Activated CD8-positive, alpha-beta memory T cell treated with anti-CD3 and anti-CD28 coated beads, Interleukin-2, amount 10 ng/mL, durations not matched to agents 7 days and 5 days (primary cell): Measurements from ENCODE around the gene GTF3C4. TPM values are rescaled to one million over a fixed set of nuclear protein-coding genes. Genes with fewer than 3 reads are reported as not detected.

ENCODE experiments used
- ATAC-seq: fragments of 150-1000 bp; cut with Tn5 transposase; one replicate; pipeline ENCODE4 v1.10.0; 2021; ENCODE audit warnings: moderate library complexity
- CTCF ChIA-PET: fragments of 350-600 bp; sonication (Branson Sonifier 250); formaldehyde crosslinking; loops from one replicate; lab custom pipeline; 2021; ENCODE audit warnings: antibody characterized with exemption; lab: Charles Lee
- DNase-seq: peaks from one replicate; pipeline ENCODE4 v3.0.0-alpha.2; 2020
- H3K27ac Mint-ChIP-seq: one replicate; pipeline ENCODE4 v1.8.0; 2021; ENCODE audit warnings: mild to moderate bottlenecking, mixed read lengths
- H3K27me3 Mint-ChIP-seq: one replicate; pipeline ENCODE4 v1.8.0; 2021; ENCODE audit warnings: mixed read lengths
- H3K36me3 Mint-ChIP-seq: one replicate; pipeline ENCODE4 v1.8.0; 2021; ENCODE audit warnings: mild to moderate bottlenecking, mixed read lengths
- H3K4me1 Mint-ChIP-seq: one replicate; pipeline ENCODE4 v1.8.0; 2021; ENCODE audit warnings: mixed read lengths
- H3K4me3 Mint-ChIP-seq: one replicate; pipeline ENCODE4 v1.8.0; 2021; ENCODE audit warnings: mild to moderate bottlenecking, moderate library complexity, mixed read lengths
- H3K9me3 Mint-ChIP-seq: one replicate; pipeline ENCODE4 v1.8.0; 2022; ENCODE audit warnings: low read depth, mixed read lengths
- total RNA-seq, 2 experiments: library from RNA; stranded (reverse); gene quantifications; one replicate each; pipeline ENCODE4 v1.2.3, GENCODE V29; 2021

The GTF3C4 gene
- total RNA-seq, 2 experiments from 2014 or later, result 11.8 to 16.0 TPM

- Mint-ChIP-seq H3K27me3 (no peaks in the 10 kb centered on the region), H3K4me1 (no peaks in the 10 kb centered on the region), H3K4me3 (no peak overlapping the region), H3K9me3 (no peaks in the 10 kb centered on the region), H3K36me3 (peaks cover 24% of the 10 kb centered on the region), H3K27ac (no peak overlapping the region)
- ATAC-seq (no peak), DNase-seq (no peak)
- CTCF ChIA-PET, result interaction anchor here (0.8 kb wide), 1 partner anchor 30 kb away, joined by 3 read pairs; no protein-coding TSS in a partner anchor
Measured at GRCh38 chr9:132656299-132656698, 14.0 kb upstream of the GTF3C4 start.

DNA sequence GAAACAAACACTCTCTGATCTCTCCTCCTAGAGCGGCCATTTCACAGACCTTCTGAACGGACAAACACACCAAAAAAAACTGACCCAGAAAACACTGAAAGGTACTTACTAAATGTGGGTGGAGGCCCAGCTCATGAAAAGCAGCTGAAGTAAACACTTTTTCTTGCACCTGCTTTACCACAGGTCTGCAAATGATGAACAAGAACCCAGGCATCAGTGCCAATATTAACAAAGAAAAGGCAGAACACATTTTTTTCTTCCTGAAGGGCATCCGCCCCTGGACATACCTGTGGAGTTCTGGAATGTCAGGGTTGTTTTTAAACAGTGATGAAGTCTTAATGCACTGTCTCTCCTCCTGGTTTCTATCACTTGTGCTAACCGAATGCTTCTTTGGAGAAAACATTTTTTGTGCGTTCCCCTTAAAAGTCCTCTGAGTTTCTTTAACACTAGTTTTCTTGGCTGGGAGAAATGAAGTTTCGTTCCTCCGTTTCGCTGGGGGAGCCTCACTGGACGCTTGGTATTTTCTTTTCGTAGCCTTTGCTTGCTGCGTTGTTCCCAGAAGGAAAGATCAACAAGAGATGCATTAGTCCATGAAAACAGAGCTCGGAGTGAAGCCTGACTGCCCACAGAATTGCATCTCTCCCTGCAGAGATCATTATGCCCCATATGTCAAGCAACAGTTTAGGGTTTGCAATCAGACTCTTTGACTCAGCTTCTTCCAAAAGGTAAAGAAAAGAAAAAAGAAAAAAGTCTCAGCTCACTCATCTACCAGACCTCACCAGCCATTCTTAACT, 7.9 kb upstream of the GTF3C4 start:
- no peak overlapping the region for H3K4me3 Mint-ChIP-seq
- no peak overlapping the region for H3K27ac Mint-ChIP-seq

GRCh38 chr9:132663117-132663516, 7.1 kb upstream of the GTF3C4 start:
- DNase-seq (no peak), ATAC-seq (no peak)
- no peaks in the 10 kb centered on the region for H3K27me3 Mint-ChIP-seq
- peaks cover 6% of the 10 kb centered on the region for H3K4me1 Mint-ChIP-seq
- peaks cover 19% of the 10 kb centered on the region for H3K36me3 Mint-ChIP-seq
- no peak overlapping the region for H3K27ac Mint-ChIP-seq
- no peaks in the 10 kb centered on the region for H3K9me3 Mint-ChIP-seq
- CTCF ChIA-PET, result interaction anchor here (1.6 kb wide), 1 partner anchor 11 kb away, joined by 3 read pairs; no protein-coding TSS in a partner anchor
- no peak overlapping the region for H3K4me3 Mint-ChIP-seq

More for the DNA sequence above, 7.9 kb upstream of the GTF3C4 start:
- no peaks in the 10 kb centered on the region for H3K9me3 Mint-ChIP-seq
- DNase-seq, result no peak
- CTCF ChIA-PET, result interaction anchor here (1.6 kb wide), 1 partner anchor 11 kb away, joined by 3 read pairs; no protein-coding TSS in a partner anchor
- H3K4me1 Mint-ChIP-seq, result no peaks in the 10 kb centered on the region
- H3K36me3 Mint-ChIP-seq, result peaks cover 19% of the 10 kb centered on the region
- no peaks in the 10 kb centered on the region for H3K27me3 Mint-ChIP-seq
- ATAC-seq, result no peak

DNA sequence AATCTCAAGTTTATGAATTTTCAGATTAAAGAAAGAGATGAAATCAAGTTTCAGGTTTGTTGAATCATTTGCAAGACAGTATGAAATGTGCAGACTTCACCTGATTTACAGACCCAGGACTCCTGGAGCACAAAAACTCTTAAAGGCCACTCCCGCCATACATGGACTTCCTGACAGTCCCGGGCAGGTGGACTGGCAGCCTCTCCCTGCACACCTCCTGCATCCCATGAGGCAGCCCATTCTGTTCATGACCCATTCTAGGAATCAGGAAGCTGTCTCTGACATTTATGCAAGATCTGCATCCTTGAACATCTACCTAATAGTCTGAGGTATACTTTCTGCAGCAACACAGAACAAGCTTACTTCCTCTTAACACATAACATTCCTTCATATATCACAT, 6.4 kb upstream of the GTF3C4 start:
- H3K27me3 Mint-ChIP-seq, result no peaks in the 10 kb centered on the region
- no peak for ATAC-seq
- CTCF ChIA-PET, result interaction anchor here (1.3 to 1.6 kb wide), 2 partner anchors 10 to 252 kb away, joined by 3 read pairs; no protein-coding TSS in a partner anchor

GRCh38 chr9:132669319-132669697, 956 bp upstream of the GTF3C4 start:
- H3K4me1 Mint-ChIP-seq, result peaks cover 40% of the 10 kb centered on the region
- peaks cover 2% of the 10 kb centered on the region for H3K9me3 Mint-ChIP-seq
- H3K36me3 Mint-ChIP-seq, result peaks cover 12% of the 10 kb centered on the region
- ATAC-seq (peak; percentile 6), DNase-seq (no peak)
- H3K27ac Mint-ChIP-seq, result peak overlapping the region; percentile 81
- CTCF ChIA-PET, result interaction anchor here (0.9 to 2.7 kb wide), 7 partner anchors 18 to 275 kb away, joined by 3 to 13 read pairs (median 4); partner anchors contain the start of gene TSC1
- peak overlapping the region; percentile 86 for H3K4me3 Mint-ChIP-seq
- H3K27me3 Mint-ChIP-seq, result no peaks in the 10 kb centered on the region

More for the DNA sequence above, 6.4 kb upstream of the GTF3C4 start:
- no peak for DNase-seq
- H3K9me3 Mint-ChIP-seq, result no peaks in the 10 kb centered on the region
- H3K36me3 Mint-ChIP-seq, result peaks cover 17% of the 10 kb centered on the region
- no peak overlapping the region for H3K27ac Mint-ChIP-seq
- H3K4me3 Mint-ChIP-seq, result no peak overlapping the region
- H3K4me1 Mint-ChIP-seq, result peaks cover 11% of the 10 kb centered on the region

DNA sequence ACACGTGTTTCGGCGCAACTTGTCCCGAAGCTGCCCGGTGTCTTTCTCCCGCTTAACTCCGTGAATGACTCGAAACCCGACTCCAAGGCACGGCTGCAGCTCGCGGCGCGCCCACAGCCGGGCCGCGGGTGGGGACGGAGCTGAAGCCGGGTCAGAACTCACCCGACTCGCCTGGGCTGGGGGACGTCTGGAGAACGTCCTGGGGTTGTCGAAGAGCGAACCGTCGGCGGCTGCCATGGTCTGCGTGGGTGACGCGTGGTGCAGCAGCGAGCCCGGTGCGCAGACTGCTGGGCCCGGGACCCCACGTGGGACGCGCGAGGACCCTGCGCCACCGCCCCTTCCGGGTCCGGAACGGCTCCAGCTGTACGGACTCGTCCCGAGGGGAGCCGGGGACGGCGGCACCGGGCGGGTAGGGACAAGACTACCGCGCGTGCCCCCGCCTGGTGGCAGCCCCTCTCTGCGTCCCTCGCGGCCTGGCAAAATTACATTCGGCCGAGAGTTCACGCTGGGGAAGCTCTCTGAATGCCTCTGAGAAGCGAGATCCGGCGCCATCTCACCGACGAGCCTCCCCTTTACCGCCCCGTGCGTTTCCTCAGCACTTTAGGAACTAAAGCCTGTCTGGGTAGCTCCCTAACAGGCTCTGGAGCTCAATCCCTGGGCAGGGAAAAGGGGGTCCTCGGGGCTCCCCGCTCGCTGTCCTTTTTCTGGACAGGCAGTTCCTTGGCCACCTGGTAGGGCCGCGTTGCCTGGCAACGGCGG, 387 bp upstream of the GTF3C4 start, which contains the start of gene DDX31:
DDX31 (minus strand) TSS at position 286 of the 759 bp plus-strand sequence; CDS start at position 237, 49 bp downstream.
- Mint-ChIP-seq H3K4me1 (peaks cover 41% of the 10 kb centered on the region), H3K27me3 (no peaks in the 10 kb centered on the region), H3K9me3 (peaks cover 2% of the 10 kb centered on the region), H3K27ac (peak within 1 kb of the TSS; percentile 87), H3K36me3 (peaks cover 12% of the 10 kb centered on the region), H3K4me3 (peak within 1 kb of the TSS; percentile 86)
- CTCF ChIA-PET, result interaction anchor here (0.5 to 2.7 kb wide), 10 partner anchors 10 to 1595 kb away, joined by 3 to 13 read pairs (median 4); partner anchors contain the start of gene TSC1
- DNase-seq (peak; percentile 88), ATAC-seq (peak; percentile 92)

DNA sequence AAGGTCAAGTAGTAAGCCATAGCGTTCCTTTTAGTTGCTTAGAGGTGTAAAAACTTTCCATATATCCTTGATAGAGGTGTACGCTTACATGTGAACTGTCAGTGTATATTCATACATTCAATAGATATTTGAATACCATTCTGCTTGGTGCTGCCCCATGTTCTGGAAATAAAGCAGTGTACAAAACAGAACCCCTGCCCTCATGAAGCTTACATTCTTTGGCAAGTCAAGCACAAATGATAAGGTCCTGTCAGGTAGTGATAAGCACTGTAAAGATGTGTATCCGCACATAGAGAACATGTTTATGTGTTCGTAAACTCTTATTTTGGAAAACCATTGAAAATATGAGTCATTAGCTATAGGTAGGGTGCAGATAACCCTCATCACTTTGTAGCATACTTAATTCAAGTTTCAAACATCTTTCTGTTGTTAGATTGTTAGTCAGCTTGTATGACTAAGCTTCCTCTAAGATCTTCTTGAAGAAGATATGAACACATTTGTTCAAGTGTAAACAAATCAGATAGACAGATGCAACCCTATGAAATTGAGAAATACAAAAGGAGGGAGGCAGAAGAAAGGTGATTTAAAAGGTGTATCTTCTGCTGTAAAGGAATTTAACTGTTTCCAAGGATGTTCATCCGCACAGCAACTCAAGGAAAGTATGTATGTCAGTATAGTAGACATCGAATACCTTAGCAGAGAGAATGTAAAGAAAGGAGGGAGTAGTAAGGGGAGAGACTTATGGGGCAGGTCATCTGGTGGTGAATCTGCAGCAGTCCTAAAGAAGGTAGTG, 1.6 kb downstream of the GTF3C4 start:
- DNase-seq (no peak), ATAC-seq (no peak)
- CTCF ChIA-PET, result interaction anchor here (1.0 to 2.5 kb wide), 5 partner anchors 8 to 229 kb away, joined by 3 to 8 read pairs (median 4); no protein-coding TSS in a partner anchor
- H3K27me3 Mint-ChIP-seq, result no peaks in the 10 kb centered on the region
- peaks cover 48% of the 10 kb centered on the region for H3K4me1 Mint-ChIP-seq
- peaks cover 2% of the 10 kb centered on the region for H3K9me3 Mint-ChIP-seq
- H3K36me3 Mint-ChIP-seq, result peaks cover 13% of the 10 kb centered on the region
- H3K27ac Mint-ChIP-seq, result peak overlapping the region; percentile 87
- H3K4me3 Mint-ChIP-seq, result peak overlapping the region; percentile 86

DNA sequence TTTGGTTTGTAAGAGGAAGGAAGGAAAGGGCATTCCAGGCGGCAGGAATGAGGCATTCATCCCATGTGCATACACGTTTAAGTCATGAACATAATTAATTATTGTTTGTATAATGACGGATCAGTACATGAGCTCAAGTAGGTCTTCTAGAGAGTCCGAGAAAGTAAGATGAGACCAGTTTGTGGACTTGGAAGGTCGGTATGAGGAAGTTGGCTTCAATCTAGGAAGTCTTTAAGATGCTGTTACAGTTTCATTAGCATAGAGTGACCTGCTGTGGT, 2.1 kb downstream of the GTF3C4 start:
- H3K27ac Mint-ChIP-seq, result peak overlapping the region; percentile 29
- no peak for ATAC-seq
- H3K4me3 Mint-ChIP-seq, result peak overlapping the region; percentile 86
- DNase-seq, result no peak
- CTCF ChIA-PET, result interaction anchor here (1.4 to 1.8 kb wide), 2 partner anchors 22 to 97 kb away, joined by 3 to 5 read pairs; no protein-coding TSS in a partner anchor
- no peaks in the 10 kb centered on the region for H3K27me3 Mint-ChIP-seq
- H3K36me3 Mint-ChIP-seq, result peaks cover 14% of the 10 kb centered on the region
- H3K4me1 Mint-ChIP-seq, result peaks cover 51% of the 10 kb centered on the region
- H3K9me3 Mint-ChIP-seq, result peaks cover 2% of the 10 kb centered on the region

GRCh38 chr9:132673355-132673754, 3.1 kb downstream of the GTF3C4 start:
- Mint-ChIP-seq H3K4me3 (no peak overlapping the region), H3K27me3 (no peaks in the 10 kb centered on the region)
- CTCF ChIA-PET, result interaction anchor here (1.5 to 1.8 kb wide), 2 partner anchors 10 to 96 kb away, joined by 3 to 5 read pairs; no protein-coding TSS in a partner anchor

DNA sequence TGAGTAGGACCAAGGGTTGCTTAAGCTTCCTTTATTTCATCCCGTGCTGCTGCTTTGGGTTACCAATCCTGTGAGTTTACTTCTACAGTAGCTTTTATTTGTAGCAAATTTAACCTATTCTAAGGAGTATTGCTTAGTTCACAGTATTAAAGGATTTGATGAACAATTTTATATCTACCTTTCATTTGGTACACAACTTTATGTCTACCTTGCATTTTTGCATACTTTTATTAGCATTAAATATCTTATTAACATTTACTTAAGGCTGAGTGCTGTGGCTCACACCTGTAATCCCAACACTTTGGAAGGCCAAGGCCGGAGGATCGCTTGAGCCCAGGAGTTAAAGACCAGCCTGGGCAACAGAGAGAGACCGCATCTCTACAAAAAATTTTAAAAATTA, 4.2 kb downstream of the GTF3C4 start:
- DNase-seq (no peak), ATAC-seq (no peak)
- H3K4me1 Mint-ChIP-seq, result peaks cover 52% of the 10 kb centered on the region
- no peak overlapping the region for H3K27ac Mint-ChIP-seq
- CTCF ChIA-PET, result interaction anchor here (1.5 kb wide), 1 partner anchor 11 kb away, joined by 3 read pairs; no protein-coding TSS in a partner anchor
- no peak overlapping the region for H3K4me3 Mint-ChIP-seq
- peaks cover 34% of the 10 kb centered on the region for H3K36me3 Mint-ChIP-seq
- H3K9me3 Mint-ChIP-seq, result peaks cover 2% of the 10 kb centered on the region
- no peaks in the 10 kb centered on the region for H3K27me3 Mint-ChIP-seq

More at GRCh38 chr9:132673355-132673754, 3.1 kb downstream of the GTF3C4 start:
- peaks cover 45% of the 10 kb centered on the region for H3K4me1 Mint-ChIP-seq
- ATAC-seq (no peak), DNase-seq (no peak)
- peaks cover 23% of the 10 kb centered on the region for H3K36me3 Mint-ChIP-seq
- H3K9me3 Mint-ChIP-seq, result peaks cover 2% of the 10 kb centered on the region
- no peak overlapping the region for H3K27ac Mint-ChIP-seq

DNA sequence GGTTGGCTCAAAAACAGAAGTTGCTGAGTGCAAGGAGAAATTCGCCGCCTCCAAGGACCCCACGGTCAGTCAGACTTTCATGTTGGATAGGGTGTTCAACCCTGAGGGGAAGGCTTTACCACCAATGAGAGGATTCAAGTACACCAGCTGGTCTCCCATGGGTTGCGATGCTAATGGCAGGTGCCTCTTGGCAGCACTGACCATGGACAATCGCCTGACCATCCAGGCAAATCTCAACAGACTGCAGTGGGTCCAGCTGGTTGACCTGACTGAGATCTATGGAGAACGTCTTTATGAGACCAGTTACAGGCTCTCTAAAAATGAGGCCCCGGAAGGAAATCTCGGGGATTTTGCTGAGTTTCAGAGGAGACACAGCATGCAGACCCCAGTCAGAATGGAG, 7.7 kb downstream of the GTF3C4 start:
- H3K27me3 Mint-ChIP-seq, result no peaks in the 10 kb centered on the region
- H3K9me3 Mint-ChIP-seq, result peaks cover 2% of the 10 kb centered on the region
- H3K27ac Mint-ChIP-seq, result no peak overlapping the region
- H3K36me3 Mint-ChIP-seq, result peaks cover 43% of the 10 kb centered on the region
- H3K4me3 Mint-ChIP-seq, result no peak overlapping the region
- CTCF ChIA-PET, result no interaction called here
- ATAC-seq (no peak), DNase-seq (no peak)
- H3K4me1 Mint-ChIP-seq, result peaks cover 56% of the 10 kb centered on the region

- H3K9me3 Mint-ChIP-seq, result no peaks in the 10 kb centered on the region
- H3K4me1 Mint-ChIP-seq, result peaks cover 53% of the 10 kb centered on the region
- H3K36me3 Mint-ChIP-seq, result peaks cover 51% of the 10 kb centered on the region
- H3K27me3 Mint-ChIP-seq, result no peaks in the 10 kb centered on the region
- ATAC-seq, result peak; percentile 90
- peak overlapping the region; percentile 70 for H3K27ac Mint-ChIP-seq
- CTCF ChIA-PET, result interaction anchor here (0.7 to 2.3 kb wide), 6 partner anchors 9 to 272 kb away, joined by 3 to 8 read pairs (median 3); partner anchors contain the start of genes DDX31 and GTF3C4
- H3K4me3 Mint-ChIP-seq, result peak overlapping the region; percentile 13
- no peak for DNase-seq
Measured at GRCh38 chr9:132679946-132680625, 9.8 kb downstream of the GTF3C4 start.
